Measurements from ENCODE around the gene EAPP. TPM values are rescaled to one million over a fixed set of nuclear protein-coding genes. Genes with fewer than 3 reads are reported as not detected.
"Not testable (repeated sequence)": the region's sequence is repeated elsewhere in the genome, so short reads cannot be mapped to it uniquely, and the experiment has no call there.

The EAPP gene
- total RNA-seq, 1 experiment from 2014 or later: 32.2 TPM

- DNase-seq (ENCODE audit: low read depth, low spot score) (no peak), ATAC-seq (no peak)
- ChIA-PET RAD21 (ENCODE audit: low non-redundant PET in 1 of 2, low total read pairs in 2 of 2, uncharacterized antibody in 2 of 2, unreplicated experiment in 2 of 2) (no interaction called here), POLR2A (interaction anchor here (0.6 kb wide), 1 partner anchor 7 kb away, joined by 3 read pairs; no protein-coding TSS in a partner anchor), CTCF (no interaction called here)
- Histone ChIP-seq H2AFZ (ENCODE audit: low read depth, low read length, poor library complexity, severe bottlenecking) (no peak overlapping the region), H3K27ac (ENCODE audit: low read depth, low read length) (no peak overlapping the region), H3K9ac (ENCODE audit: low read length) (no peak overlapping the region), H3K9me2 (ENCODE audit: insufficient read depth) (no peaks in the 10 kb centered on the region), H3K4me2 (ENCODE audit: low read length) (no peak overlapping the region), H3K36me3 (ENCODE audit: control insufficient read depth in 1 of 2, insufficient read depth in 2 of 2, low read length in 2 of 2) (no peaks in the 10 kb centered on the region), H3K9me3 (ENCODE audit: control insufficient read depth in 1 of 2, insufficient read depth in 1 of 2, low read depth in 1 of 2, low read length in 2 of 2) (no peaks in the 10 kb centered on the region), H3K4me3 (replicated peaks in 1 of 2; ENCODE audit: low read depth in 1 of 2, low read length in 2 of 2) (no peak overlapping the region), H3K4me1 (ENCODE audit: control insufficient read depth in 1 of 2, insufficient read depth in 2 of 2, low read length in 2 of 2) (no peaks in the 10 kb centered on the region), H3K27me3 (ENCODE audit: insufficient read depth, low read length) (no peaks in the 10 kb centered on the region), H3K79me2 (ENCODE audit: insufficient read depth, low read length) (no peaks in the 10 kb centered on the region), H4K20me1 (ENCODE audit: insufficient read depth) (no peaks in the 10 kb centered on the region)
- TF ChIP-seq CTCF (IDR thresholded peaks at IDR 0.05 in 2 of 3, conservative IDR thresholded peaks at IDR 0.05 in 1 of 3; ENCODE audit: borderline replicate concordance in 1 of 3, insufficient read depth in 1 of 3, low read depth in 2 of 3, low read length in 2 of 3): no peak
- no peak for TF ChIP-seq TCF7L2 (IDR thresholded peaks at IDR 0.05; ENCODE audit: borderline replicate concordance, extremely low read depth, insufficient read depth, insufficient read length)
- BruUV-seq (replicated peaks): no TSS peak
- intact Hi-C loops (cut with micrococcal nuclease): no loop called here
These were observed 59.8 kb downstream of the EAPP start for GRCh38 chr14:34479694-34480093.

GRCh38 chr14:34478261-34478660 is 61.2 kb downstream of the EAPP start:
- POLR2A ChIA-PET: no interaction called here
- H3K27me3 ChIP-seq (ENCODE audit: insufficient read depth, low read length): no peaks in the 10 kb centered on the region
- no peak overlapping the region for H3K9ac ChIP-seq (ENCODE audit: low read length)
- H3K4me1 ChIP-seq (ENCODE audit: control insufficient read depth in 1 of 2, insufficient read depth in 2 of 2, low read length in 2 of 2): no peaks in the 10 kb centered on the region
- RAD21 ChIA-PET (ENCODE audit: low non-redundant PET in 1 of 2, low total read pairs in 2 of 2, uncharacterized antibody in 2 of 2, unreplicated experiment in 2 of 2): no interaction called here
- DNase-seq (ENCODE audit: low read depth, low spot score) (no peak), ATAC-seq (no peak)
- TF ChIP-seq TCF7L2 (IDR thresholded peaks at IDR 0.05; ENCODE audit: borderline replicate concordance, extremely low read depth, insufficient read depth, insufficient read length) (no peak), ZNF274 (IDR thresholded peaks at IDR 0.05; ENCODE audit: low read depth, low read length) (no peak)
- intact Hi-C loops (cut with micrococcal nuclease): no loop called here
- H3K36me3 ChIP-seq (ENCODE audit: control insufficient read depth in 1 of 2, insufficient read depth in 2 of 2, low read length in 2 of 2): no peaks in the 10 kb centered on the region
- no peaks in the 10 kb centered on the region for H3K9me2 ChIP-seq (ENCODE audit: insufficient read depth)
- CTCF ChIA-PET: interaction anchor here (0.8 kb wide), 1 partner anchor 19 kb away, joined by 3 read pairs; no protein-coding TSS in a partner anchor
- no peaks in the 10 kb centered on the region for H3K9me3 ChIP-seq (ENCODE audit: control insufficient read depth in 1 of 2, insufficient read depth in 1 of 2, low read depth in 1 of 2, low read length in 2 of 2)
- H3K4me3 ChIP-seq (replicated peaks in 1 of 2; ENCODE audit: low read depth in 1 of 2, low read length in 2 of 2): no peak overlapping the region
- no peak overlapping the region for H3K4me2 ChIP-seq (ENCODE audit: low read length)
- H2AFZ ChIP-seq (ENCODE audit: low read depth, low read length, poor library complexity, severe bottlenecking): no peak overlapping the region
- H3K27ac ChIP-seq (ENCODE audit: low read depth, low read length): no peak overlapping the region
- no peaks in the 10 kb centered on the region for H4K20me1 ChIP-seq (ENCODE audit: insufficient read depth)
- no peaks in the 10 kb centered on the region for H3K79me2 ChIP-seq (ENCODE audit: insufficient read depth, low read length)
- BruUV-seq (replicated peaks): no TSS peak

- H3K9me2 ChIP-seq (ENCODE audit: insufficient read depth); H3K36me3 ChIP-seq (ENCODE audit: control insufficient read depth in 1 of 2, insufficient read depth in 2 of 2, low read length in 2 of 2); H3K9me3 ChIP-seq (ENCODE audit: control insufficient read depth in 1 of 2, insufficient read depth in 1 of 2, low read depth in 1 of 2, low read length in 2 of 2); POLR2A ChIA-PET; BruUV-seq (replicated peaks); H3K27ac ChIP-seq (ENCODE audit: low read depth, low read length); H4K20me1 ChIP-seq (ENCODE audit: insufficient read depth); CTCF ChIA-PET; H3K4me2 ChIP-seq (ENCODE audit: low read length); DNase-seq (ENCODE audit: low read depth, low spot score); H2AFZ ChIP-seq (ENCODE audit: low read depth, low read length, poor library complexity, severe bottlenecking); ATAC-seq; H3K79me2 ChIP-seq (ENCODE audit: insufficient read depth, low read length); H3K4me1 ChIP-seq (ENCODE audit: control insufficient read depth in 1 of 2, insufficient read depth in 2 of 2, low read length in 2 of 2); H3K9ac ChIP-seq (ENCODE audit: low read length); RAD21 ChIA-PET (ENCODE audit: low non-redundant PET in 1 of 2, low total read pairs in 2 of 2, uncharacterized antibody in 2 of 2, unreplicated experiment in 2 of 2); intact Hi-C loops (cut with micrococcal nuclease); H3K4me3 ChIP-seq (replicated peaks in 1 of 2; ENCODE audit: low read depth in 1 of 2, low read length in 2 of 2); H3K27me3 ChIP-seq (ENCODE audit: insufficient read depth, low read length): not testable (repeated sequence)
These were observed 63.5 kb downstream of the EAPP start for GRCh38 chr14:34476036-34476435.
